ENCODE results near the gene WDR81.

GRCh38 chr17:1767358-1767757 is 42.9 kb downstream of the WDR81 start:
- TF ChIP-seq EZH2 (IDR thresholded peaks at IDR 0.05) (no peak), POLR2AphosphoS5 (IDR thresholded peaks at IDR 0.05; ENCODE audit: borderline replicate concordance, low read depth, low read length) (no peak), FOXP2 (optimal IDR thresholded peaks at IDR 0.05; ENCODE audit: control extremely low read depth, extremely low read length, insufficient read depth) (no peak)

Measured in SK-N-MC (cell line).